ENCODE data around the gene DEFB129.

- TF ChIP-seq CTCF (IDR thresholded peaks at IDR 0.05) (no peak), POLR2A (IDR thresholded peaks at IDR 0.05) (no peak)
Measured at GRCh38 chr20:237489-237888, 10.4 kb downstream of the DEFB129 start.
